Right cardiac atrium (tissue), 5 donors: ENCODE measurements around the gene ARMCX6. TPM values are rescaled to one million over a fixed set of nuclear protein-coding genes. Genes with fewer than 3 reads are reported as not detected.
"Not testable (repeated sequence)": the region's sequence is repeated elsewhere in the genome, so short reads cannot be mapped to it uniquely, and the experiment has no call there.

Experiments
- ATAC-seq, 2 donors: fragments of 200-7000 bp; cut with Tn5 transposase; one replicate each; pipeline versions ENCODE4 v1.8.0 to v1.9.1; 2020; ENCODE audit warnings: moderate library complexity in 2 of 2, mild to moderate bottlenecking in 1 of 2
- DNase-seq, 3 donors: peaks; one replicate each; pipeline ENCODE4 v3.0.0-alpha.2; 2020
- H3K27ac ChIP-seq: one replicate; pipeline ENCODE4 v1.5.1; 2013; ENCODE audit warnings: mild to moderate bottlenecking, low read length, control low read depth, moderate library complexity
- H3K27me3 ChIP-seq: one replicate; pipeline ENCODE4 v1.6.1; 2013; ENCODE audit not compliant: control insufficient read depth, insufficient read depth
- H3K4me1 ChIP-seq: one replicate; pipeline ENCODE4 v1.6.1; 2013; ENCODE audit warnings: low read length; ENCODE audit not compliant: control insufficient read depth, insufficient read depth
- H3K4me3 ChIP-seq: one replicate; pipeline ENCODE4 v1.5.1; 2013; ENCODE audit warnings: low read length, control low read depth
- H3K9me3 ChIP-seq: one replicate; pipeline ENCODE4 v1.6.1; 2013; ENCODE audit warnings: low read length; ENCODE audit not compliant: control insufficient read depth
- WGBS: extraction: QIAGEN DNeasy Blood & Tissue Kit; methylation state at CpG from one replicate; pipeline ENCODE4 v1.1.7; 2013; 5-methylcytosine and 5-hydroxymethylcytosine counted together
- intact Hi-C, 4 donors: fragments of 100-400 bp; cut with DNase I; formaldehyde crosslinking; loops; one replicate each; pipeline versions ENCODE4 v1.11.0 to v1.14.0; 2022 to 2023
- polyA plus RNA-seq: library from polyadenylated mRNA; stranded (reverse); fragments of 200-250 nt; gene quantifications from one replicate; pipeline ENCODE4 v1.2.3, GENCODE V29; 2013
- total RNA-seq, 4 donors: library from RNA; stranded (reverse); fragmentation: NEBNext Ultra II Directional; extraction: Animal tissue kit (Norgen Biotek cat#: 25700); gene quantifications; one replicate each; pipeline ENCODE4 v1.2.1, GENCODE V29; 2021
- donor health status: healthy with polysubstance abuse.
- donor health status: DM: no; HTN: yes; CAD: no.
- donor health status: DM: no; HTN: no; CAD: no.
- donor health status: DM: no; HTN: yes; CAD: no; lungs with severe emphysema.
- donor health status: DM: yes; HTN: yes; CAD: no.

ARMCX6 gene
- total and polyA plus RNA-seq, 5 donors = 27.6 to 45.3 (median 30.3) TPM

GRCh38 chrX:101605728-101606127 lies 12.1 kb downstream of the ARMCX6 start:
- intact Hi-C loops = no loop called here
- 22% methylated on average over 1 of the region's 1 CpG for WGBS
- no peak overlapping the region for H3K4me3 ChIP-seq
- no peaks in the 10 kb centered on the region for H3K9me3 ChIP-seq
- DNase-seq = no peak
- H3K27ac ChIP-seq = no peak overlapping the region
- ATAC-seq = no peak
- no peaks in the 10 kb centered on the region for H3K4me1 ChIP-seq
- no peaks in the 10 kb centered on the region for H3K27me3 ChIP-seq

- Histone ChIP-seq H3K27me3 (no peaks in the 10 kb centered on the region), H3K27ac (no peak overlapping the region), H3K9me3 (no peaks in the 10 kb centered on the region), H3K4me1 (no peaks in the 10 kb centered on the region), H3K4me3 (no peak overlapping the region)
- intact Hi-C loops = no loop called here
- DNase-seq (no peak), ATAC-seq (no peak)
These were observed 12.7 kb downstream of the ARMCX6 start for GRCh38 chrX:101605146-101605545.

GRCh38 chrX:101602077-101602476 lies 15.7 kb downstream of the ARMCX6 start:
- WGBS = 56% methylated on average over 4 of the region's 7 CpGs
- ATAC-seq (no peak), DNase-seq (no peak)
- no peak overlapping the region for H3K4me3 ChIP-seq
- H3K9me3 ChIP-seq = no peaks in the 10 kb centered on the region
- H3K27me3 ChIP-seq = no peaks in the 10 kb centered on the region
- H3K27ac ChIP-seq = no peak overlapping the region
- H3K4me1 ChIP-seq = no peaks in the 10 kb centered on the region
- intact Hi-C loops = no loop called here

GRCh38 chrX:101599592-101599991 lies 18.2 kb downstream of the ARMCX6 start:
- intact Hi-C loops = loop anchor here in 3 of 4 donors (5.0 to 10.0 kb wide), 2 partner anchors 195 to 198 kb away; no protein-coding TSS in a partner anchor
- not testable (repeated sequence) for H3K9me3 ChIP-seq, H3K4me1 ChIP-seq, H3K4me3 ChIP-seq, H3K27me3 ChIP-seq, H3K27ac ChIP-seq, DNase-seq
- peak in 1 of 2 donors; percentile 37 for ATAC-seq
- 94% methylated on average over 5 of the region's 8 CpGs for WGBS

GRCh38 chrX:101595739-101596419 lies 21.9 kb downstream of the ARMCX6 start:
- ATAC-seq = peak; percentile 55 to 81
- no peaks in the 10 kb centered on the region for H3K9me3 ChIP-seq
- no peak overlapping the region for H3K4me3 ChIP-seq
- no peaks in the 10 kb centered on the region for H3K27me3 ChIP-seq
- H3K4me1 ChIP-seq = no peaks in the 10 kb centered on the region
- no peak overlapping the region for H3K27ac ChIP-seq
- DNase-seq = no peak
- WGBS = 3% methylated on average over 5 of the region's 5 CpGs
- intact Hi-C loops = loop anchor here in 3 of 4 donors (5.0 to 10.0 kb wide), 2 partner anchors 199 to 201 kb away; no protein-coding TSS in a partner anchor

Other genes with a start within 250 kb of the ARMCX6 start
- 1 to 10 TPM; 1.6 to 3.6 (median 3.3) TPM for gene BTK, start 231.8 kb downstream of the ARMCX6 start, total RNA-seq
- 0.88 TPM for gene BTK, start 231.8 kb downstream of the ARMCX6 start, polyA plus RNA-seq
- gene RPL36A, start 227.0 kb downstream of the ARMCX6 start, total RNA-seq = 100 to 1,000 TPM in 2 of 4 donors, 10 to 100 TPM in 2; 71.2 to 109 (median 99.8) TPM
- gene RPL36A, start 227.0 kb downstream of the ARMCX6 start, polyA plus RNA-seq = 1,005 TPM
- gene GLA, start 210.1 kb downstream of the ARMCX6 start, total RNA-seq = 10 to 100 TPM; 10.4 to 20.5 (median 17.9) TPM
- gene GLA, start 210.1 kb downstream of the ARMCX6 start, polyA plus RNA-seq = 20.7 TPM
- 10 to 100 TPM; 54.6 to 69.4 (median 58.8) TPM for gene HNRNPH2, start 209.8 kb downstream of the ARMCX6 start, total RNA-seq
- gene HNRNPH2, start 209.8 kb downstream of the ARMCX6 start, polyA plus RNA-seq = 53.3 TPM
- gene ARMCX4, start 132.5 kb downstream of the ARMCX6 start, total RNA-seq = 10 to 100 TPM in 1 of 4 donors, 1 to 10 TPM in 3; 8.4 to 10.3 (median 8.7) TPM
- gene ARMCX4, start 132.5 kb downstream of the ARMCX6 start, polyA plus RNA-seq = 14.1 TPM
- gene ARMCX1, start 67.5 kb downstream of the ARMCX6 start, total RNA-seq = 10 to 100 TPM; 35.3 to 45.6 (median 36.2) TPM
- gene ARMCX1, start 67.5 kb downstream of the ARMCX6 start, polyA plus RNA-seq = 31.2 TPM
- gene ARMCX3, start 5.2 kb upstream of the ARMCX6 start, total RNA-seq = 10 to 100 TPM; 67.2 to 79.4 (median 71.9) TPM
- gene ARMCX3, start 5.2 kb upstream of the ARMCX6 start, polyA plus RNA-seq = 42.0 TPM
- 10 to 100 TPM; 46.6 to 54.6 (median 50.3) TPM for gene ARMCX2, start 41.9 kb upstream of the ARMCX6 start, total RNA-seq
- 27.7 TPM for gene ARMCX2, start 41.9 kb upstream of the ARMCX6 start, polyA plus RNA-seq